Osteocyte (in vitro differentiated cells): ENCODE data around the gene PLA2G2D. TPM values are rescaled to one million over a fixed set of nuclear protein-coding genes. Genes with fewer than 3 reads are reported as not detected.

ENCODE experiments used
- DNase-seq: peaks from one replicate; pipeline ENCODE4 v3.0.0; 2021; ENCODE audit warnings: mixed read lengths; ENCODE audit not compliant: unreplicated experiment; ENCODE audit errors: extremely low spot score
- H3K27ac Mint-ChIP-seq: one replicate; pipeline ENCODE4 v1.8.0; 2021; ENCODE audit warnings: mild to moderate bottlenecking, mixed read lengths; ENCODE audit not compliant: unreplicated experiment
- H3K27me3 Mint-ChIP-seq: one replicate; pipeline ENCODE4 v1.8.0; 2021; ENCODE audit warnings: mixed read lengths; ENCODE audit not compliant: unreplicated experiment
- H3K36me3 Mint-ChIP-seq: one replicate; pipeline ENCODE4 v1.8.0; 2021; ENCODE audit warnings: mixed read lengths; ENCODE audit not compliant: unreplicated experiment
- H3K4me1 Mint-ChIP-seq: one replicate; pipeline ENCODE4 v1.8.0; 2021; ENCODE audit warnings: mixed read lengths; ENCODE audit not compliant: unreplicated experiment
- H3K4me3 Mint-ChIP-seq: one replicate; pipeline ENCODE4 v1.8.0; 2021; ENCODE audit warnings: mild to moderate bottlenecking, moderate library complexity, mixed read lengths; ENCODE audit not compliant: unreplicated experiment
- H3K9me3 Mint-ChIP-seq: one replicate; pipeline ENCODE4 v1.8.0; 2021; ENCODE audit warnings: mixed read lengths; ENCODE audit not compliant: unreplicated experiment
- CTCF ChIP-seq: fragments of 200-600 bp; sonication (generic); IDR thresholded peaks from 2 replicates; pipeline ENCODE4 v1.5.0; 2021; ENCODE audit warnings: antibody characterized with exemption, mild to moderate bottlenecking, moderate library complexity
- total RNA-seq: library from RNA; stranded (reverse); gene quantifications from 2 replicates; pipeline ENCODE4 v1.2.1, GENCODE V29; 2021

The PLA2G2D gene
- total RNA-seq, 1 donor from 2014 or later: not detected

- TF ChIP-seq CTCF: no peak
- Mint-ChIP-seq H3K4me3 (no peak overlapping the region), H3K27ac (no peak overlapping the region)
Measured at GRCh38 chr1:20108366-20109123, 10.8 kb downstream of the PLA2G2D start.

GRCh38 chr1:20107796-20108195 lies 11.5 kb downstream of the PLA2G2D start:
- no peak for TF ChIP-seq CTCF
- Mint-ChIP-seq H3K27me3 (peaks cover 7% of the 10 kb centered on the region), H3K4me3 (no peak overlapping the region), H3K9me3 (no peaks in the 10 kb centered on the region), H3K4me1 (no peaks in the 10 kb centered on the region), H3K36me3 (no peaks in the 10 kb centered on the region), H3K27ac (no peak overlapping the region)
- DNase-seq: no peak

More at GRCh38 chr1:20108366-20109123, 10.8 kb downstream of the PLA2G2D start:
- Mint-ChIP-seq H3K27me3 (peaks cover 2% of the 10 kb centered on the region), H3K9me3 (no peaks in the 10 kb centered on the region), H3K36me3 (no peaks in the 10 kb centered on the region), H3K4me1 (no peaks in the 10 kb centered on the region)
- DNase-seq: no peak

GRCh38 chr1:20107351-20107750 lies 12.0 kb downstream of the PLA2G2D start:
- H3K4me1 Mint-ChIP-seq: no peaks in the 10 kb centered on the region
- H3K36me3 Mint-ChIP-seq: no peaks in the 10 kb centered on the region
- no peak overlapping the region for H3K4me3 Mint-ChIP-seq
- H3K9me3 Mint-ChIP-seq: no peaks in the 10 kb centered on the region
- peaks cover 7% of the 10 kb centered on the region for H3K27me3 Mint-ChIP-seq
- TF ChIP-seq CTCF: no peak
- no peak for DNase-seq
- no peak overlapping the region for H3K27ac Mint-ChIP-seq

GRCh38 chr1:20105856-20106255 lies 13.5 kb downstream of the PLA2G2D start:
- no peaks in the 10 kb centered on the region for H3K4me1 Mint-ChIP-seq
- H3K27ac Mint-ChIP-seq: no peak overlapping the region
- DNase-seq: no peak
- no peak overlapping the region for H3K4me3 Mint-ChIP-seq
- H3K27me3 Mint-ChIP-seq: peaks cover 9% of the 10 kb centered on the region
- no peak for TF ChIP-seq CTCF
- H3K36me3 Mint-ChIP-seq: no peaks in the 10 kb centered on the region
- H3K9me3 Mint-ChIP-seq: no peaks in the 10 kb centered on the region

- Mint-ChIP-seq H3K36me3 (no peaks in the 10 kb centered on the region), H3K4me3 (no peak overlapping the region), H3K27ac (no peak overlapping the region), H3K27me3 (peaks cover 9% of the 10 kb centered on the region), H3K9me3 (no peaks in the 10 kb centered on the region), H3K4me1 (no peaks in the 10 kb centered on the region)
- no peak for TF ChIP-seq CTCF
- no peak for DNase-seq
Measured at GRCh38 chr1:20102875-20103274, 16.5 kb downstream of the PLA2G2D start.
